Stimulated activated CD4-positive, alpha-beta T cell treated with anti-CD3 and anti-CD28 coated beads, Interleukin-2, amount 100 ng/mL, for 48 hours (primary cell): ENCODE measurements around the gene SOX30.

Source experiments
- DNase-seq, 2 donors: peaks; one replicate each; pipeline ENCODE4 v3.0.0-alpha.2; 2020

The SOX30 gene

GRCh38 chr5:157659868-157660660 is 7.8 kb upstream of the SOX30 start:
- DNase-seq: no peak

GRCh38 chr5:157658893-157659292 is 6.7 kb upstream of the SOX30 start:
- DNase-seq: no peak

- no peak for DNase-seq
Measured at GRCh38 chr5:157657516-157657915, 5.3 kb upstream of the SOX30 start.

- DNase-seq: peak; percentile 65 to 70
Measured at GRCh38 chr5:157651623-157652376, 438 bp downstream of the SOX30 start.

- no peak for DNase-seq
Measured at GRCh38 chr5:157650991-157651611, 1.1 kb downstream of the SOX30 start.

GRCh38 chr5:157649101-157649500 is 3.1 kb downstream of the SOX30 start:
- DNase-seq: no peak

GRCh38 chr5:157648275-157648990 is 3.8 kb downstream of the SOX30 start:
- DNase-seq: no peak

GRCh38 chr5:157640406-157641066 is 11.7 kb downstream of the SOX30 start:
- no peak for DNase-seq

GRCh38 chr5:157630341-157630740 is 21.9 kb downstream of the SOX30 start:
- no peak for DNase-seq

- no peak for DNase-seq
Measured at GRCh38 chr5:157626831-157627230, 25.4 kb downstream of the SOX30 start.

GRCh38 chr5:157624144-157624543 is 28.1 kb downstream of the SOX30 start:
- no peak for DNase-seq

GRCh38 chr5:157620776-157621175 is 31.5 kb downstream of the SOX30 start:
- no peak for DNase-seq

GRCh38 chr5:157618191-157618765 is 34.0 kb downstream of the SOX30 start:
- DNase-seq: no peak

- DNase-seq: no peak
Measured at GRCh38 chr5:157616785-157617184, 35.5 kb downstream of the SOX30 start.

GRCh38 chr5:157613385-157614245 is 38.6 kb downstream of the SOX30 start:
- DNase-seq: no peak

- DNase-seq: no peak
Measured at GRCh38 chr5:157612581-157612980, 39.7 kb downstream of the SOX30 start.

- no peak for DNase-seq
Measured at GRCh38 chr5:157611571-157612476, 40.4 kb downstream of the SOX30 start.

GRCh38 chr5:157610990-157611389 is 41.2 kb downstream of the SOX30 start:
- DNase-seq: no peak

GRCh38 chr5:157608972-157609565 is 43.2 kb downstream of the SOX30 start:
- no peak for DNase-seq
